GM12878 (cell line): ENCODE results near the gene SLC1A2. TPM values are rescaled to one million over a fixed set of nuclear protein-coding genes. Genes with fewer than 3 reads are reported as not detected.

Source experiments
- ATAC-seq: fragments of 200-7000 bp; cut with Tn5 transposase; 3 replicates; pipeline ENCODE4 v1.9.1; 2020; ENCODE audit warnings: mild to moderate bottlenecking, moderate library complexity
- BruUV-seq: library from RNA; stranded (reverse); fragments of 400-500 nt; replicated peaks from 2 replicates; lab custom pipeline; 2021; lab: Mats Ljungman, UMichigan
- CTCF ChIA-PET: fragments of 300-600 bp; sonication (Branson Sonifier 250); formaldehyde crosslinking; extraction: SDS; loops from one replicate; lab custom pipeline; 2021; ENCODE audit warnings: inconsistent platforms; lab: Yijun Ruan, JAX
- POLR2A ChIA-PET: fragments of 350-600 bp; formaldehyde crosslinking; extraction: SDS; loops from one replicate; lab custom pipeline; 2021; ENCODE audit warnings: inconsistent platforms; lab: Charles Lee
- RAD21 ChIA-PET: fragments of 300-600 bp; sonication (Branson Sonifier 250); formaldehyde crosslinking; loops from one replicate; lab custom pipeline; 2023; ENCODE audit warnings: antibody characterized with exemption; ENCODE audit not compliant: unreplicated experiment; lab: Charles Lee
- SMC1A ChIA-PET: fragments of 300-600 bp; sonication (Branson Sonifier 250); formaldehyde crosslinking; loops from one replicate; lab custom pipeline; 2023; ENCODE audit not compliant: unreplicated experiment, uncharacterized antibody; lab: Charles Lee
- DNase-seq: peaks from one replicate; pipeline ENCODE4 v3.0.0-alpha.2; 2011; ENCODE audit warnings: low read depth, low spot score
- FAIRE-seq: peaks from 3 replicates; lab custom pipeline; 2011; peaks lifted over from hg19 to GRCh38; lab: Jason Lieb, UNC
- H2AFZ ChIP-seq: 2 replicates; pipeline ENCODE4 v1.6.0; 2011; ENCODE audit warnings: low read depth, low read length, control low read depth; ENCODE audit not compliant: control insufficient read depth
- H3K27ac ChIP-seq: 2 replicates; pipeline ENCODE4 v1.5.1; 2011; ENCODE audit warnings: control low read depth; ENCODE audit not compliant: control insufficient read depth, insufficient read depth
- H3K27me3 ChIP-seq, 2 experiments: replicated peaks in 1 of 2; 2 replicates each; pipeline versions ENCODE4 v1.6.0 to v1.6.1; 2011; ENCODE audit warnings: low read length in 1 of 2; ENCODE audit not compliant: control insufficient read depth in 2 of 2, insufficient read depth in 2 of 2
- H3K36me3 ChIP-seq, 2 experiments: 2 replicates each; pipeline ENCODE4 v1.5.1; 2011; ENCODE audit warnings: low read length in 1 of 2; ENCODE audit not compliant: control insufficient read depth in 2 of 2, insufficient read depth in 2 of 2
- H3K4me1 ChIP-seq: 2 replicates; pipeline ENCODE4 v1.6.1; 2011; ENCODE audit warnings: mild to moderate bottlenecking, low read length, moderate library complexity, mixed read lengths; ENCODE audit not compliant: control insufficient read depth, insufficient read depth
- H3K4me2 ChIP-seq: 2 replicates; pipeline ENCODE4 v1.6.0; 2011; ENCODE audit warnings: control low read depth; ENCODE audit not compliant: control insufficient read depth, insufficient read depth
- H3K4me3 ChIP-seq: fragments of 200-600 bp; sonication (generic); 2 replicates; pipeline ENCODE4 v1.5.1; 2016
- H3K79me2 ChIP-seq: 2 replicates; pipeline ENCODE4 v1.6.0; 2011; ENCODE audit warnings: low read length; ENCODE audit not compliant: control insufficient read depth, insufficient read depth
- H3K9ac ChIP-seq: 2 replicates; pipeline ENCODE4 v1.8.0; 2011; ENCODE audit warnings: low read length, control low read depth, mixed read lengths; ENCODE audit not compliant: control insufficient read depth, insufficient read depth
- H3K9me3 ChIP-seq: replicated peaks from 3 replicates; pipeline ENCODE4 v1.5.1; 2011; ENCODE audit warnings: mild to moderate bottlenecking, low read length; ENCODE audit not compliant: control insufficient read depth, insufficient read depth
- H4K20me1 ChIP-seq: 2 replicates; pipeline ENCODE4 v1.6.0; 2011; ENCODE audit not compliant: control insufficient read depth, insufficient read depth
- ATF7 ChIP-seq: fragments of 450-650 bp; IDR thresholded peaks from 2 replicates; pipeline ENCODE4 v1.6.1; 2016; ENCODE audit warnings: low read depth, mild to moderate bottlenecking
- CHD1 ChIP-seq: IDR thresholded peaks from 2 replicates; pipeline ENCODE4 v1.6.1; 2012; ENCODE audit warnings: low read depth, low read length, improper control_type of control experiment
- PAX8 ChIP-seq: fragments of 450-650 bp; IDR thresholded peaks from 2 replicates; pipeline ENCODE4 v1.6.1; 2017; ENCODE audit warnings: mild to moderate bottlenecking, moderate library complexity
- PML ChIP-seq: IDR thresholded peaks from 2 replicates; pipeline ENCODE4 v1.6.1; 2012; ENCODE audit warnings: low read length, inconsistent platforms
- POU2F2 ChIP-seq: IDR thresholded peaks from 3 replicates; pipeline ENCODE4 v1.6.1; 2011; ENCODE audit warnings: low read depth, mild to moderate bottlenecking, low read length, borderline replicate concordance
- SREBF1 ChIP-seq: IDR thresholded peaks from 2 replicates; pipeline ENCODE4 v1.6.1; 2012; ENCODE audit warnings: mild to moderate bottlenecking, low read length
- WGBS: methylation state at CpG from one replicate; pipeline ENCODE4 v1.1.6; 2016; ENCODE audit warnings: low lambda C conversion rate; ENCODE audit not compliant: insufficient replicate concordance, insufficient coverage; ENCODE audit errors: missing lambda C conversion rate; 5-methylcytosine and 5-hydroxymethylcytosine counted together
- in situ Hi-C: fragments of 300-500 bp; cut with MboI; formaldehyde crosslinking; loops from 9 replicates; pipeline ENCODE4 v1.14.3; 2018; ENCODE audit warnings: mixed read lengths
- intact Hi-C: fragments of 100-400 bp; cut with micrococcal nuclease; formaldehyde crosslinking; loops from one replicate; pipeline ENCODE4 v1.14.2; 2022; ENCODE audit not compliant: unreplicated experiment
- polyA plus RNA-seq, 11 experiments: library from polyadenylated mRNA; depleted of rRNA in 4 of 11; unstranded in 6 of 11; stranded (reverse) in 5 of 11; fragments of >200 nt; fragmentation: Nextera tagmentation in 4 of 11; fragmentation: Illumina TruSeq in 1 of 11; extraction: Ambion mirVana in 4 of 11; extraction: Trizol in 1 of 11; gene quantifications; 1 replicate in 1 of 11; 2 replicates in 10 of 11; pipeline versions ENCODE4 v1.2.1 to v1.2.3, GENCODE V29; 2011 to 2016; ENCODE audit warnings: inconsistent platforms in 2 of 11, missing spikeins in 2 of 11, low read depth in 1 of 11
- small RNA-seq: library from RNA; depleted of rRNA; stranded (forward); fragments of <200 nt; gene quantifications from one replicate; pipeline ENCODE3, GENCODE V24; 2014
- total RNA-seq, 4 experiments: library from RNA; depleted of rRNA in 3 of 4; stranded (reverse); fragments of >200 nt in 3 of 4; fragmentation: Illumina TruSeq in 1 of 4; extraction: Trizol in 1 of 4; gene quantifications; 2 replicates each; pipeline versions ENCODE4 v1.2.1 to v1.2.3, GENCODE V29; 2013 to 2021

Gene SLC1A2
- total and polyA plus RNA-seq, 10 of the 15 experiments (the other 5 are each of a cell fraction or from before 2014, with no cell fraction given), result 0.01 to 0.84 (median 0.22) TPM; not detected in 1

- Histone ChIP-seq H3K4me2 (no peak overlapping the region), H3K4me3 (no peak overlapping the region), H2AFZ (no peak overlapping the region), H3K79me2 (no peaks in the 10 kb centered on the region), H3K9me3 (no peaks in the 10 kb centered on the region), H3K27me3 (no peaks in the 10 kb centered on the region), H3K4me1 (no peaks in the 10 kb centered on the region), H3K27ac (no peak overlapping the region), H3K36me3 (peaks cover 2 to 12% of the 10 kb centered on the region in 2 experiments), H3K9ac (no peak overlapping the region), H4K20me1 (no peaks in the 10 kb centered on the region)
- ATAC-seq (no peak), FAIRE-seq (no peak), DNase-seq (no peak)
- TF ChIP-seq PAX8 (no peak), CHD1 (no peak), PML (no peak), ATF7 (no peak), SREBF1 (no peak), POU2F2 (no peak)
- POLR2A ChIA-PET, result no interaction called here
- RAD21 ChIA-PET, result interaction anchor here (0.9 kb wide), 1 partner anchor 22 kb away, joined by 4 read pairs; no protein-coding TSS in a partner anchor
- intact Hi-C loops (no loop called here), in situ Hi-C loops (no loop called here)
- SMC1A ChIA-PET, result interaction anchor here (0.7 to 1.0 kb wide), 2 partner anchors 12 to 102 kb away, joined by 3 to 5 read pairs; no protein-coding TSS in a partner anchor
- CTCF ChIA-PET, result no interaction called here
- 85% methylated on average over 5 of the region's 5 CpGs for WGBS
- BruUV-seq, result no TSS peak
These were observed 214.7 kb downstream of the SLC1A2 start for GRCh38 chr11:35204614-35205013.

Small RNA genes lying within 50 kb of the gene (small RNA-seq; reads per million reads assigned to genes)
- not detected for gene AC090625.1

Other genes starting within 250 kb of the SLC1A2 start
- gene PAMR1, start 106.1 kb upstream of the SLC1A2 start, total RNA-seq (2014; rRNA removed), result 0.05 TPM in 1 of 2 replicates, not detected in the other
- gene PAMR1, start 106.1 kb upstream of the SLC1A2 start, total RNA-seq (2014; rRNA removed; fragmentation: Illumina TruSeq; extraction: Trizol), result not detected in 2 replicates
- gene PAMR1, start 106.1 kb upstream of the SLC1A2 start, total RNA-seq (2021), result 0.08 TPM in 1 of 2 replicates, not detected in the other
- gene PAMR1, start 106.1 kb upstream of the SLC1A2 start, polyA plus RNA-seq (2011; rRNA removed), result not detected in 2 replicates
- not detected in 2 replicates for gene PAMR1, start 106.1 kb upstream of the SLC1A2 start, polyA plus RNA-seq (2014; fragmentation: Illumina TruSeq; extraction: Trizol)
- gene PAMR1, start 106.1 kb upstream of the SLC1A2 start, polyA plus RNA-seq (2014; fragmentation: Nextera tagmentation; extraction: Ambion mirVana), result under 1 TPM in 1 of 2 experiments, not detected in 1; 0.04 TPM
- not detected in 2 replicates for gene PAMR1, start 106.1 kb upstream of the SLC1A2 start, polyA plus RNA-seq (2014; rRNA removed)
- not detected for gene PAMR1, start 106.1 kb upstream of the SLC1A2 start, polyA plus RNA-seq (2016; fragmentation: Nextera tagmentation; extraction: Ambion mirVana)
- gene FJX1, start 198.9 kb upstream of the SLC1A2 start, total RNA-seq (2014; rRNA removed), result 19.3 and 23.4 TPM in 2 replicates
- gene FJX1, start 198.9 kb upstream of the SLC1A2 start, total RNA-seq (2014; rRNA removed; fragmentation: Illumina TruSeq; extraction: Trizol), result 8.9 and 11.1 TPM in 2 replicates
- 25.9 and 26.1 TPM in 2 replicates for gene FJX1, start 198.9 kb upstream of the SLC1A2 start, total RNA-seq (2021)
- 1.4 and 1.7 TPM in 2 replicates for gene FJX1, start 198.9 kb upstream of the SLC1A2 start, polyA plus RNA-seq (2011; rRNA removed)
- gene FJX1, start 198.9 kb upstream of the SLC1A2 start, polyA plus RNA-seq (2014; fragmentation: Illumina TruSeq; extraction: Trizol), result 5.3 and 8.7 TPM in 2 replicates
- gene FJX1, start 198.9 kb upstream of the SLC1A2 start, polyA plus RNA-seq (2014; fragmentation: Nextera tagmentation; extraction: Ambion mirVana), result 10 to 100 TPM in 1 of 2 experiments, 1 to 10 TPM in 1; 4.2 to 10.6 TPM
- gene FJX1, start 198.9 kb upstream of the SLC1A2 start, polyA plus RNA-seq (2014; rRNA removed), result 14.9 and 16.7 TPM in 2 replicates
- gene FJX1, start 198.9 kb upstream of the SLC1A2 start, polyA plus RNA-seq (2016; fragmentation: Nextera tagmentation; extraction: Ambion mirVana), result 1 to 10 TPM; 3.9 to 9.3 TPM
- 17.8 and 18.6 TPM in 2 replicates for gene TRIM44, start 243.2 kb upstream of the SLC1A2 start, total RNA-seq (2014; rRNA removed)
- 17.4 and 17.5 TPM in 2 replicates for gene TRIM44, start 243.2 kb upstream of the SLC1A2 start, total RNA-seq (2014; rRNA removed; fragmentation: Illumina TruSeq; extraction: Trizol)
- gene TRIM44, start 243.2 kb upstream of the SLC1A2 start, total RNA-seq (2021), result 51.2 and 54.5 TPM in 2 replicates
- 86.4 and 93.0 TPM in 2 replicates for gene TRIM44, start 243.2 kb upstream of the SLC1A2 start, polyA plus RNA-seq (2011; rRNA removed)
- 53.0 and 61.9 TPM in 2 replicates for gene TRIM44, start 243.2 kb upstream of the SLC1A2 start, polyA plus RNA-seq (2014; fragmentation: Illumina TruSeq; extraction: Trizol)
- 1 to 10 TPM; 6.7 to 8.9 TPM for gene TRIM44, start 243.2 kb upstream of the SLC1A2 start, polyA plus RNA-seq (2014; fragmentation: Nextera tagmentation; extraction: Ambion mirVana)
- 25.8 and 27.1 TPM in 2 replicates for gene TRIM44, start 243.2 kb upstream of the SLC1A2 start, polyA plus RNA-seq (2014; rRNA removed)
- 10 to 100 TPM; 29.4 to 40.1 TPM for gene TRIM44, start 243.2 kb upstream of the SLC1A2 start, polyA plus RNA-seq (2016; fragmentation: Nextera tagmentation; extraction: Ambion mirVana)